Gastrocnemius medialis (tissue), 4 donors: ENCODE measurements around the gene CCL15. TPM values are rescaled to one million over a fixed set of nuclear protein-coding genes. Genes with fewer than 3 reads are reported as not detected.

ENCODE experiments used
- ATAC-seq, 2 donors: fragments of 150-250 bp; one replicate each; pipeline ENCODE4 v1.9.1; 2016
- DNase-seq, 2 donors: peaks; one replicate each; pipeline ENCODE4 v3.0.0-alpha.2; 2019
- H3K27ac ChIP-seq, 4 donors: fragments of 200-600 bp; sonication (generic); 1 replicate in 1 of 4; 2 replicates in 3 of 4; pipeline ENCODE4 v1.5.1; 2016 to 2018; ENCODE audit warnings: mild to moderate bottlenecking in 2 of 4, moderate library complexity in 1 of 4
- H3K27me3 ChIP-seq, 3 donors: fragments of 200-600 bp; sonication (generic) in 2 of 3; 1 replicate in 1 of 3; 2 replicates in 2 of 3; pipeline versions ENCODE4 v1.5.1 to v1.6.0; 2016 to 2019; ENCODE audit warnings: mild to moderate bottlenecking in 1 of 3, moderate library complexity in 1 of 3
- H3K36me3 ChIP-seq, 2 donors: fragments of 200-600 bp; sonication (generic) in 1 of 2; one replicate each; pipeline ENCODE4 v1.5.1; 2017 to 2018
- H3K4me1 ChIP-seq, 2 donors: fragments of 200-600 bp; sonication (generic) in 1 of 2; one replicate each; pipeline ENCODE4 v1.5.1; 2016 to 2017; ENCODE audit warnings: mild to moderate bottlenecking in 2 of 2
- H3K4me3 ChIP-seq, 4 donors: fragments of 200-600 bp; sonication (generic) in 3 of 4; 1 replicate in 1 of 4; 2 replicates in 3 of 4; pipeline ENCODE4 v1.5.1; 2016 to 2019; ENCODE audit warnings: mild to moderate bottlenecking in 2 of 4
- H3K9me3 ChIP-seq, 3 donors: fragments of 200-600 bp; sonication (generic) in 2 of 3; 1 replicate in 1 of 3; 2 replicates in 2 of 3; pipeline ENCODE4 v1.5.1; 2016 to 2019
- POLR2A ChIP-seq, 2 donors: fragments of 450-650 bp; IDR thresholded peaks; one replicate each; pipeline ENCODE4 v1.6.1; 2017; ENCODE audit warnings: antibody characterized with exemption in 2 of 2, mild to moderate bottlenecking in 2 of 2, moderate library complexity in 2 of 2
- in situ Hi-C, 4 donors: fragments of 200-750 bp; cut with MboI; loops; one replicate each; pipeline versions ENCODE4 v1.15.0 to v1.8.0; 2017; ENCODE audit warnings: low sequenced_read_pairs in 4 of 4
- intact Hi-C: fragments of 100-400 bp; cut with DNase I; formaldehyde crosslinking; loops from one replicate; pipeline ENCODE4 v1.15.1; 2023; ENCODE audit warnings: low total_unique reads
- total RNA-seq, 4 donors: library from RNA; depleted of rRNA; stranded (reverse); fragments of >200 nt; gene quantifications; one replicate each; pipeline versions ENCODE4 v1.1.0 to v1.2.3, GENCODE V29; 2016
- TF ChIP-seq, protein P1 (sequence below), 5 experiments: fragments of 450-650 bp in 3 of 5; fragments of 200-600 bp in 2 of 5; sonication (generic) in 2 of 5; IDR thresholded peaks in 4 of 5; conservative IDR thresholded peaks in 1 of 5; 1 replicate in 4 of 5; 2 replicates in 1 of 5; pipeline ENCODE4 v1.5.1; 2016 to 2019; ENCODE audit warnings: antibody characterized with exemption in 5 of 5, mild to moderate bottlenecking in 3 of 5, moderate library complexity in 3 of 5

CCL15 gene
- total RNA-seq, 4 donors from 2014 or later, result not detected

DNA sequence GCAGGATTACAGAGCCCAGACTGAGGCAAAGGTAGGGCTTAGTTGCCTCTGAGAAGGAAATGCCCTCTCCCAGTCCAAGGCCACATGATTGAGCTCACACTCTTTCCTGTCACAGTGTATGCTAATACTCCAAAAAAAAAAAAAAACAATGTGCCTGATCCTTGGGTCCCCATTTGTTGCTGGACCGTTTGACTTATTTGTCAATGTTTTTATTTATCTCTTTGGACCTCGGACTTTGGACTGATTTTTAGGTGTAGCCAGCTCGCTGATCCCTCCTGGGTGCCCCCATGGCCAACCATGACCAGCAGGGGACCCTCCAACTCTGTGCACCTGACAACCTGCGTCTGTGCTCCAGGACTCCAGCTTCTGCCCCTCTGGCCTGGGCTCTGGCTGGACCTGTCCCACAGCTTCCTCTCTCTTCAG lies 19.4 kb downstream of the CCL15 start:
- Histone ChIP-seq H3K36me3 (no peaks in the 10 kb centered on the region), H3K27ac (no peak overlapping the region), H3K9me3 (no peaks in the 10 kb centered on the region), H3K4me1 (peaks cover 0 to under 1% of the 10 kb centered on the region in 2 donors), H3K27me3 (no peaks in the 10 kb centered on the region), H3K4me3 (no peak overlapping the region)
- intact Hi-C loops, result no loop called here
- no peak for TF ChIP-seq POLR2A (IDR thresholded peaks at IDR 0.05)
- TF ChIP-seq, protein P1, sequence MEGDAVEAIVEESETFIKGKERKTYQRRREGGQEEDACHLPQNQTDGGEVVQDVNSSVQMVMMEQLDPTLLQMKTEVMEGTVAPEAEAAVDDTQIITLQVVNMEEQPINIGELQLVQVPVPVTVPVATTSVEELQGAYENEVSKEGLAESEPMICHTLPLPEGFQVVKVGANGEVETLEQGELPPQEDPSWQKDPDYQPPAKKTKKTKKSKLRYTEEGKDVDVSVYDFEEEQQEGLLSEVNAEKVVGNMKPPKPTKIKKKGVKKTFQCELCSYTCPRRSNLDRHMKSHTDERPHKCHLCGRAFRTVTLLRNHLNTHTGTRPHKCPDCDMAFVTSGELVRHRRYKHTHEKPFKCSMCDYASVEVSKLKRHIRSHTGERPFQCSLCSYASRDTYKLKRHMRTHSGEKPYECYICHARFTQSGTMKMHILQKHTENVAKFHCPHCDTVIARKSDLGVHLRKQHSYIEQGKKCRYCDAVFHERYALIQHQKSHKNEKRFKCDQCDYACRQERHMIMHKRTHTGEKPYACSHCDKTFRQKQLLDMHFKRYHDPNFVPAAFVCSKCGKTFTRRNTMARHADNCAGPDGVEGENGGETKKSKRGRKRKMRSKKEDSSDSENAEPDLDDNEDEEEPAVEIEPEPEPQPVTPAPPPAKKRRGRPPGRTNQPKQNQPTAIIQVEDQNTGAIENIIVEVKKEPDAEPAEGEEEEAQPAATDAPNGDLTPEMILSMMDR (IDR thresholded peaks at IDR 0.05 in 4 of 5, conservative IDR thresholded peaks at IDR 0.05 in 1 of 5), result no peak
- DNase-seq (no peak), ATAC-seq (no peak)
- in situ Hi-C loops, result loop anchor here in 1 of 4 donors (25.0 kb wide), 1 partner anchor 155 kb away; no protein-coding TSS in a partner anchor

DNA sequence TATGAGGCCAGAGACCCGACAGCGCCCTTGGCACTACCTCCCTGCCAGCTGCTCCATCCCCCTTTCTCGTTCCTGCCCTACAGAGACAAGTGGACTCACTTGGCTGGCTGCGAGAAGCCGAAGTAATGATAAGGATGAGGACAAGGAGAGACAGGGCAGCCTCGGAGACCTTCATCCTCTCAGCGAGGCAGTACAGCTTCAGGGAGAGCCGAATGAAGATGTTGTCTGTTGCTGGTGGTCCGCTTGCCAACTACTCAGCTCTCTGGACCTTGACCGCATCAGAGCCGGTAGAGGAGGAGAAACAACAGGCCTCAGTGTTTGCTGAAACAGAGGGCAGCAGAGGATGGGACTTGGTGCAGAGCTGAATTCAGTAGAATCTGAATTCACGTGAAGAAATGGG lies 20.1 kb downstream of the CCL15 start, which contains the start of gene CCL16:
CCL16 (minus strand) TSS at position 252 of the 400 bp plus-strand sequence; CDS start at position 175, 77 bp downstream.
- H3K9me3 ChIP-seq, result no peaks in the 10 kb centered on the region
- intact Hi-C loops (no loop called here), in situ Hi-C loops (loop anchor here in 1 of 4 donors (25.0 kb wide), 1 partner anchor 156 kb away; no protein-coding TSS in a partner anchor)
- DNase-seq, result no peak
- H3K4me3 ChIP-seq, result no peak within 1 kb of the TSS
- TF ChIP-seq, protein P1 (IDR thresholded peaks at IDR 0.05 in 4 of 5, conservative IDR thresholded peaks at IDR 0.05 in 1 of 5), result no peak
- no peak for TF ChIP-seq POLR2A (IDR thresholded peaks at IDR 0.05)
- no peaks in the 10 kb centered on the region for H3K4me1 ChIP-seq
- no peaks in the 10 kb centered on the region for H3K36me3 ChIP-seq
- H3K27me3 ChIP-seq, result no peaks in the 10 kb centered on the region
- H3K27ac ChIP-seq, result no peak within 1 kb of the TSS
- no peak for ATAC-seq

DNA sequence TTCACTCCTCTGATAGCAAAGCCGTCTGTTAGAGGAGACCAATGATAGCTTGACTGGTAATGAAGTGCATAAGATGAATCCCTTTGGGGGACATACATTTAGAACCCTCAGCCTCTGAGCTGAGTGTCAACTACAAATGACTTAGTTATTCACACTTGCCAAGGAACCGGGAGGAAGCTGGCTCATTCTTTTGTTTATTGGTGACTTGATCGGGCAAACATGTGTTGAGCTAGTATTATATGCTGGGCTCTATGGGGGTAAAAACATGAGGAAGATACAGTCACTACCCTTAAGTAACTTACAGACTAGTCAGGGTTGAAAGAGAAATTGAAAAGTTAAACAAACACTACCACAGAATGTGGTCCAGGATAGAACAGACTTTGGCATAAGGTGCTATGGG lies 23.0 kb downstream of the CCL15 start:
- no peak overlapping the region for H3K27ac ChIP-seq
- TF ChIP-seq, protein P1 (IDR thresholded peaks at IDR 0.05 in 4 of 5, conservative IDR thresholded peaks at IDR 0.05 in 1 of 5), result no peak
- TF ChIP-seq POLR2A (IDR thresholded peaks at IDR 0.05), result no peak
- H3K4me3 ChIP-seq, result no peak overlapping the region
- H3K27me3 ChIP-seq, result no peaks in the 10 kb centered on the region
- no peaks in the 10 kb centered on the region for H3K4me1 ChIP-seq
- no peaks in the 10 kb centered on the region for H3K36me3 ChIP-seq
- intact Hi-C loops (loop anchor here (10.0 kb wide), 1 partner anchor 166 kb away; no protein-coding TSS in a partner anchor), in situ Hi-C loops (loop anchor here in 2 of 4 donors (10.0 to 25.0 kb wide), 3 partner anchors 159 to 506 kb away; partner anchors contain the start of gene ZNHIT3 (in 1 of the 2))
- DNase-seq (no peak), ATAC-seq (no peak)
- H3K9me3 ChIP-seq, result no peaks in the 10 kb centered on the region

DNA sequence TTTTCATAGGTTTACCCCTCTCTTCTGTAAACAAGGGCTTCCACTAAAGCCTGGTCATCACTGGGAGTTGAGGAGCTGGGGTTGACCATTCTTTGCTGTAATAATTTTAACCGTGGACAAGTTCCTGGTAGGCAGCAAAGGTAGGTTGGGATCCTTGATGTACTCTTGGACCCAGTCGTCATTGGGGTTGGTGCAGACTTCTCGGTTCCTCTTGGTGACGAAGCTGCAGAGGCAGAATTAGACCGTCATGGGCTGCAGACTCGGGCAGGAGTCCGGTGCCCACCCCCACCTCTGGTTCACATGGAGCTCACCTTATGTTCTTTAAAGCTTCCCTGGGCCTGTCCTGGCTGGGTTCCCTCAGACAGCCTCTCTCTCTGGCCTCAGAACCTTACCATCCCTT lies 23.8 kb downstream of the CCL15 start:
- ATAC-seq (no peak), DNase-seq (no peak)
- H3K27me3 ChIP-seq, result no peaks in the 10 kb centered on the region
- intact Hi-C loops, result loop anchor here (10.0 kb wide), 1 partner anchor 167 kb away; no protein-coding TSS in a partner anchor
- H3K9me3 ChIP-seq, result no peaks in the 10 kb centered on the region
- no peak overlapping the region for H3K4me3 ChIP-seq
- no peak for TF ChIP-seq POLR2A (IDR thresholded peaks at IDR 0.05)
- TF ChIP-seq, protein P1 (IDR thresholded peaks at IDR 0.05 in 4 of 5, conservative IDR thresholded peaks at IDR 0.05 in 1 of 5), result no peak
- H3K27ac ChIP-seq, result no peak overlapping the region
- in situ Hi-C loops, result loop anchor here in 2 of 4 donors (10.0 to 25.0 kb wide), 3 partner anchors 160 to 507 kb away; partner anchors contain the start of gene ZNHIT3 (in 1 of the 2)
- peaks cover 0 to 6% of the 10 kb centered on the region in 2 donors for H3K4me1 ChIP-seq
- H3K36me3 ChIP-seq, result no peaks in the 10 kb centered on the region
